ENCODE results near the gene PRKCA.
"Not testable (repeated sequence)": the region's sequence is repeated elsewhere in the genome, so short reads cannot be mapped to it uniquely, and the experiment has no call there.

Gene PRKCA

DNA sequence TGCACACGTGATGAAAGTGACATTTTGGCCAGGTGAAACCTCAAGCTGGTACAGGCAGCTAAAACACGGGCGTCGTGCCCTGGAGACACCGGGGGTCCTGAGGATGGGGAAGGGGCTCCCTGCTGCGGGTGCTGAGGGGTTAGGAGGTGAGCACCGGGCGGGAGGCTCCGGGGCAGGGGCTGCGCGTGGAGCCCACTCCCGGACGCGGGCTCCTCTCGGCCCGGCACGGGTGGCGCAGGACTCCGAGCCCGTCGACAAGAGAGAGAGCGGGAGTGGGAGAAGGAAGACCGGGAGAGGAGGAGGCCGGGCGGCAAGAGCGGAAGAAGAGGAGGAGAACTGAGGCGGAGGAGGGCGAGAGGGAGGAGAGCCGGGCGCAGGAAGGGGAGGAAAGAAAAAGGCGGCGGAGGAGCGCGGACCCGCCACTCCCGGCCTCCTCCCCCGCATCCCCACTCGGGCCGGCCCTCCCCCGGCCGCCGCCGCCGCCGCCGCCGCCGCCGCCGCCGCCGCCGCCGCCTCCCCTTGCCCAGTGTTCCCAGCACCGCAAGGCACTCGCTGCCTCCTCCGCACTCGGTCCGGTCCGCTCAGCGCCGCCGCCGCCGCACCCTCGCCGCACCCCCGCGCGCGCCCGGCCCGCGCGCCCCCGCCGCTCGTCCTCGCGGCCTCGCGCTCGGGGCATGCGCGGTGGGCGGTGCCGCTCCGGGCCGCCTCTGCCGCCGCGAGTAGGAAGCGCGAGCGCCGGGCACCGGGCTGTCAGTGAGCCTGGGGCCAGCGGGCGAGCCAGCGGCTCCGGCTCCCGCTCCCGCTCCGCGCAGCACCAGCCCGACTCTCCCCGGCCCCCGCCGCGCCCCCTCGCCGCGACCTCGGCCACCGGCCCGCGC, at the start of gene PRKCA:
Gene PRKCA, plus strand, starts transcription at position 750 of the 878 bp plus-strand sequence.
- DNase-seq, result peak; percentile 51 to 63

DNA sequence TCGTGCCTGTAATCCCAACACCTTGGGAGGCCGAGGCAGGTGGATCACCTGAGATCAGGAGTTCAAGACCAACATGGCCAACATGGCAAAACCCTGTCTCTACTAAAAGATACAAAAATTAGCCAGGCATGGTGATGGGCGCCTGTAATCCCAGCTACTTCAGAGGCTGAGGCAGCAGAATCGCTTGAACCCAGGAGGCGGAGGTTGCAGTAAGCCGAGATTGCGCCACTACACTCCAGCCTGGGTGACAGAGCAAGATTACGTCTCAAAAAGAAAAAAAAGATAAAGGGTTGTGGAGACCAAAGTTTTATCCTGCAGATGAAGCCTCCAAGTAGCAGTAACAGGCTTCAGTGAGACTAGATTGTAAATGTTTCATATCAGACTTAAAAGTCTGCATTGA, 49.0 kb upstream of the PRKCA start:
- not testable (repeated sequence) for DNase-seq

DNA sequence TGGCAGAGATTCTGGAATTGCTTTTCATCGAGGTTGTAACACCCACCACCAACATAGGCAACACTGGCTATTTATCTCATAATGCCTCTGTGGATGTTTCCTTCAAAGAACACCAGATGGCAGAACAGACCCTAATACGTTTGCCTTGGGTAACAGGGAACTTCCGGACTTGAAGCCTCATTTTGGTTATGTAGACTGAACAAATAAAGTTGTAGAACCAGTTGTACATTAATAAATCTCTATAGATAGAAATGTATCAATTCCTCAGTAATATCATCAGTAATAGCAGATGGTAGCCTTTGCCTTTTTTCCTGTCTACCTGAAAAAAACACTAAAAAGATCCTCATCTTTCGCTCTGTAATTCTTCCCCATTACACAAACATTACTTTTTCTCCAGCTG, 47.3 kb upstream of the PRKCA start:
- DNase-seq, result peak; percentile 2 to 13

DNA sequence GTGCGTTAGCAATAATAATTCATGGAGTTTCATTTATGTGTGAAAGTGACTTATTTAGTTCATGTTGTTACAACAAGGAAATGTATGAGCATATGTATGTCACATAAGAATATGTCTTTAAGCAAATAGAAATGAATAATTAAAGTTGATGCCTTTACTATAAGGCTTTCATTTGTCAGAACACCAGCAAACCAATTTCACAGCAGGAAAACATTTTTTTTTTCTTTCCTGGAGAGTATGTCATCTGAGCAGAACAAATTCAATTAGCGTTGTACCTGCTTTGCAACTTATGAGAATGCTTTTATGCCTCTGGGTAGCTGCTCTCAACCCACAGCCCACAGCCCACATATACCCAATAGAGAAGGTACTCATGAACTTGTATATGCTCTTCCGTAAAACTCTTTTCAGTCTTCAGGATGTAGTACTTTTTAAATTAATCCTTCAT, 46.9 kb upstream of the PRKCA start:
- DNase-seq, result peak in 1 of 2 experiments; percentile 2

DNA sequence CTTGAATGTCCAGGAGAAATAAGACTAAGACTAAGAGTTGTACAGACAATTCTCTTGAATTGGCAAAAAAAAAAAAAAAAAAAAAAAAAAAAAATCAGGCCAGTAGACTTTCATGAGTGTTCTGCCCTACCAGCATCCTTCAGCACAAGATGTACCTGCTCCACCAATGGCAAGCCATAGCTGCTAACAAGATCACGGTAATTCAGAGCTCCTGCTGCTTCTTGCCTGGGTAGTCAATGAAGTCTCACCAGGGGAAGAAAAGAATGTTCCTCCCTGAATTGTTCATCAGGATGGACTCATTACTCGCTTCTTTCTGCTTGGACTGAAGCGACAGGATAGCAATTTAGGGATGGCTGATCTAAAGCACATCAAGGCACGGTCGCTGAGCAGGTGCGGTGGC, 42.1 kb upstream of the PRKCA start:
- DNase-seq, result no peak

DNA sequence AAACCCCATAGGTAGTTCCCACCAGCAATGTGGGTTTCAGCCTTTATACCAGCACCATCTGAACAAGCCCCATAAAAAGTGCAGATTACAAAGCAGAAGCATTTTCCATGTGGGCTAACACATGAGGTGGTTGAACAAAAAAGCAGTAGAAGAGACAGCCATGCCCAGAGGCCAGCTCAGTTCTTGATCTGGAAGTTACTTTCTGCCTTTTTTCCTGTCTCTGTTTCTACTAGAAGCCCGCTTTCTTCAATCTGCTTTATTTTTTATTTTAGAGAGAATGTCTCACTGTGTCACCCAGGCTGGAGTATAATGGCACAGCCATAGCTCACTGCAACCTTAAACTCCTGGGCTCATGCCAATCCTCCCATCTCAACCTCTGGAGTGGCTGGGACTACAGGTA, 41.7 kb upstream of the PRKCA start:
- DNase-seq, result no peak

DNA sequence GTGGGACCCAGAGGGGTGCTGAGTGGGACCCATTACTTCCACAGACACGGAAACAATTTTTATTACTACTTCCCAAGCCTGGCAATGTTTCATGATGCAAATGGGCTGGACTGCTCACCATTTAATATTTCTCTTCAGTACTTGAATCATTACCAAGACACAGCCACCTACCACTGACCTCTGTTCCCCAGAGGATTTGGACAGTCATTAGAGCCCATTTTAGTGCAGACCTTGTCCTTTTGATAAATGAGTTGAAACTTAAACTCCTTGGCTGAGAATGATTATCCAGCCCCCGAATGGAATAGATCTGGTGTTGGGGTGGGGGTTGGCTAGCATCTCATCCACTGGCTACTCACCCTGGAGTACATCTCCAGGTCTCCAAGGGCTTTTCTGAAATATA, 39.6 kb upstream of the PRKCA start:
- DNase-seq, result no peak

DNA sequence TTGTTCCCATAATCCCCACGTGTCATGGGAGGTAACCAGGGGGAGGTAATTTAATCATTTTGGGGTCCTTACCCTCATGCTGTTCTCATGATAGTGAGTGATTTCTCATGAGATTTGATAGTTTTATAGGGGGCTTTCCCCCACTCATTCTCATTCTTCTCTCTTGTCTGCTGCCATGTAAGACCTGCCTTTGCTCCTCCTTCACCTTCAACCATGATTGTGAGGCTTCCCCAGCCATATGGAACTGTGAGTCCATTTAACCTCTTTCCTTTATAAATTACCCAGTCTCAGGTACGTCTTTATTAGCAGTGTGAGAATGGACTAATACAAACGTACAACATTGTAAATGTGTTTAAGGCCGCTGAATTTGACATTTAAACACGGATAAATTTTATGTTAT, 37.7 kb upstream of the PRKCA start:
- DNase-seq, result no peak

DNA sequence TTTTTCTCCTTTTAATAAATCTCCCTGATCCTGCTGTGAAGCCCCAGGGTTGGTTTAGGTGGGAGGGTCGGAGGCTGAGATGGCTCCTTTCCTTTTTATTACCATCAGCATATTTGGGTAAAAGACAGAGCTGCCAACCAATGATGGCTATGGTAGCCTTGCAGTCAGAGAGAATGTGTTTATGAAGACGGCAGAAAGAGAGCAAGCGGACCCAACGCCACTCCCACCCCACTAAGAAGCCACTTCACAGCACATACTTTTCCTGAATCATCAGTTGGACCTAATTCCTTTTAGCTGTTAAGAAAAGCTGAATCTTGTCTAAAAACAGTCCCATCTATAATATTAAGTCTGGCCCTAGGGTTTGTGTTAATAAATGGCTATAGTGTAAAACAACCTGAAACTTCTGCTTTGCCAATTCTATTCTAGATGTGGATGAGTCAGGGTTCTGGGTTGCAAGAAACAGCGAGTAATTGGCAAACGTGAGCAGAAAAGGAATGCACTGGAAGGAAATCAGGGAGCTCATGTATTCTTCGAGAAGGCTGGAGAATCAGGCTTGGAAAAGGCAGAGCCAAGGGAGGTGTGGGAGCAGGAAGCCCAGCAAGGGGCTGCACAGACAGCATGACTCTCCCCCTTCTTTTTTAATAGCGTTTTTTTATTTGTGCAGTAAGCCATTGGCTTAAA, 34.0 kb upstream of the PRKCA start:
- no peak for DNase-seq

DNA sequence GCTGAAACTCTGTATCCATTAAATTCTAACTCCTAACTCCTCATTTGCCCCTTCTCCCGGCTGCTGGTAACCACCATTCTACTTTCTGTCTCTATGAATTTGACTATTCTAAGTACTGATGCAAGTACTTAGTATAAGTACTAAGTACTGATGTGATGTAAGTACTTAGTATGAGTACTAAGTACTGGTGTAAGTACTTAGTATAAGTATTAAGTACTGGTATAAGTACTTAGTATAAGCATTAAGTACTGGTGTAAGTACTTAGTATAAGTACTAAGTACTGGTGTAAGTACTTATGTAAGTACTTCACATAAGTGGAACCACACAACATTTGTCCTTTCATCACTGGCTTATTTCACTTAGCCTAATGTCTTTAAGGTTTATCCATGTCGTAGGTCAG, 32.3 kb upstream of the PRKCA start:
- no peak for DNase-seq

DNA sequence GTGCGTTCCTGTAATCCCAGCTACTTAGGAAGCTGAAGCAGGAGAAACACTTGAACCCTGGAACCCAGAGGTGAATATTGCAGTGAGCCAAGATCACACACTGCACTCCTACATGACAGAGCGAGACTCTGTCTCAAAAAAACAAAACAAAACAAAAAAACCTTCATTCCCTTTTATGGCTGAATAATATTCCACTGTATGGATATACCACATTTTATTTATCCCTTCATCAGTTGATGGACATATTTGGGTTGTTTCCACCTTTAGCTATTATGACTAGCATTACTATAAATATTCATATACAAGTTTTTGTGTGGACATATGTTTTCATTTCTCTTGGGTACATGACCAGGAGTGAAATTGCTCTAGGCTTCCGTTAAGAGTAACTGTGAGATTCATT, 30.9 kb upstream of the PRKCA start:
- no peak for DNase-seq

DNA sequence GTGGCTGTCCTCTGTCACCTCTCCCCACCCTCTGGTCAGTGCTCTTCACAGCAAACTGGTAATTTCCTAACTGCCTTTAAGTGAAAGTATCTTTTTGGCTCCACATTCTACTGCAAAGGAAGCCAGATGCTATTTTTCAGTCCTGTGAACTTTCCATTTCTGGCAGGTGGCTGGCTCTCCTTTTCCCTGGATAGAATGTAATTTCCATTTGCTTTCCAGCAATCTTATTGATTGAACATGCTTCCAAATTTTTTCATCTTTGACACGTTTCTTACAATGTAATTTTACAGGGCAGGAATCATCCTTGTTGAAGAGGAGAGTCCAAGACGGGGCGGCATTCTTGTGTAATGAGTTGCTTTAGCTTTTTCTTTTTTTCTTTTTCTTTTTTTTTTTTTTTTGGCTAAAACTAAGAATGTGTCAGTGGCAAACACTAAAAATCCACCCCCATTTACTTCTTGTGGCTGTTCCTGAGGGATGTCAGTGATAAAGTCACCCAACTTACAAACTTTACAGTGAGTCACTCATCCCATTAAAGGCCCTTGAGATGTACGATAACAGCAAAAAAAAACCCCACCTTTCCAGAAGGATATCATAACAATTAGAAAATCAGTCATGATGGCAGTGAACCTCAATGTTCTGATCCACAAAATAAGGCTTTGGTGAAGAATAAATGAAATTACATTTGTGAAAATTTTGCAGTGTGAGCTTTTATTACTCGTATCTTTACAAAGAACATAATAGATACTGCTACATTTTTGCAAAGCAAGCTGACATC, 29.4 kb upstream of the PRKCA start:
- no peak for DNase-seq

DNA sequence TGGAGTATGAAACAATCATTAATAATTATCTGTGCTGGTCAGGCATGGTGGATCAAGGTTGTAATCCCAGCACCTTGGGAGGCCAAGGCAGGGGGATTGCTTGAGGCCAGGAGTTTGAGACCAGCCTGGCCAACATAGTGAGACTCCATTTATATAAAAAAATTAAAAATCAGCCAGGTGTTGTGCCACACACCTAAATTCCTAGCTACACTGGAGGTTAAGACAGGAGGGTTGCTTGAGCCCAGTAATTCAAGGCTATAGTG, 28.9 kb upstream of the PRKCA start:
- DNase-seq, result no peak

DNA sequence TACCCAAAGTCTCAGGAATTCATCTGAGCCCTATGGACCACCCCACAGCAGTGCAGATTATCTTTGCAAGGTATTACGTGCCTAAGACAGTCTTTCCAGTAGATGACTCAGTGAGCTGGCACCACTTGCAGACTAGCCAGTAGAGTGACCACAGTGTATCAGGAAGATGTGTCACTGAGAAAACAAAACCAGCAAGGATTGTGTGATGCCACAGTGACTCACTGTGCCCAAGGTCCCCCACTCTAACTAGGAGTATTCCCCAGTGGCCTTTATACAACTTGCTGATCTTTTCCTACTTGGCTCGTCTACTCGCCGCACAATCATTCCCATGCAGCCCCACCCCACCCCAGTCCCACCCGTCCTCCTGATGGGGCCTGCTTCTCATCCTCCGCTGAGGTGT, 26.8 kb upstream of the PRKCA start:
- DNase-seq, result no peak

DNA sequence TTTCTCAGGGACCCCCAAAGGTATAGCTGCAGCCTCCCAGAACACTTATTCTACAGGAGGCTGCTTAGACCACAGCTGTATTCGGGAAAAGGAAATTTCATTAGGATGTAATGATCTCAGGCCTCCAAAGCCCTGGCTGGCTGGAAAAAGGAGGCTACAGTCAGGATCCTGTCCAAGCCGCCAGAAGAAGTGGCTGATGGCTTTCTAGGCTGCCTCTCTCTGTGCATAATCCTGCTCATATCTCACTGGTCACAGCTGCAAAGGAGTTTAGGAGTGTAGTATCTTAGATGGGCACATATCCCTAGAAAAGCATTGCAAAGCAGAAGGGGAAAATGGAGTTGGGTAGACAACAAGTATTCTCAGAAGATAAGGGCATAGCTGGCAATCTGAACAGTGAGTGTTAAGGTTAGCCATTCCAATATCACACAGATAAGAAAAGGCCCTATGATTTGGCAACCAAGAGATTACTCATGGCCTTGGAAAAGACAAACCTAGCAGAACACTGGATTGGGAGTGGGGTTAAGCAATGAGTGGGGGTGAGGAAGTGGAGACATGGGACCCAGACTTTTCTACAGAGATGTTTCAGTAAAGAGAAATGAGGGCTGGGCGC, 26.0 kb upstream of the PRKCA start:
- DNase-seq, result no peak

DNA sequence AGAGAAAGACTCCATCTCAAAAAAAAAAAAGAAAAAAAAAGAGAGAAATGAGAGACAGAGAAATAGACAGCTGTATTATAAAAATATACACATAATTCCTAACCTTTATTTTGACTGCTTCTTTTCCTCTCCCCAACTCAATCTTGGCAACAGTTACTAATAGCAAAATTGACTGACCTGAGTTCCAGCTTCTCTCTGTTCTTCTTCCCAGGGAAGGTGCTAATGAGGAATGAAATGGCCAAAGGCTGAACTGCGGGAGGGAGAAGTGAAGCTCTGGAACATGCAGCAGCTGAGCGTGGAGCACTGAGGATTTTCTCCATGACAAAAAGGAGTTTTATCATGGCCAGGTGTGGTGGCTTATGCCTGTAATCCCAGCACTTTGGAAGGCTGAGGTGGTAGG, 25.2 kb upstream of the PRKCA start:
- no peak for DNase-seq

DNA sequence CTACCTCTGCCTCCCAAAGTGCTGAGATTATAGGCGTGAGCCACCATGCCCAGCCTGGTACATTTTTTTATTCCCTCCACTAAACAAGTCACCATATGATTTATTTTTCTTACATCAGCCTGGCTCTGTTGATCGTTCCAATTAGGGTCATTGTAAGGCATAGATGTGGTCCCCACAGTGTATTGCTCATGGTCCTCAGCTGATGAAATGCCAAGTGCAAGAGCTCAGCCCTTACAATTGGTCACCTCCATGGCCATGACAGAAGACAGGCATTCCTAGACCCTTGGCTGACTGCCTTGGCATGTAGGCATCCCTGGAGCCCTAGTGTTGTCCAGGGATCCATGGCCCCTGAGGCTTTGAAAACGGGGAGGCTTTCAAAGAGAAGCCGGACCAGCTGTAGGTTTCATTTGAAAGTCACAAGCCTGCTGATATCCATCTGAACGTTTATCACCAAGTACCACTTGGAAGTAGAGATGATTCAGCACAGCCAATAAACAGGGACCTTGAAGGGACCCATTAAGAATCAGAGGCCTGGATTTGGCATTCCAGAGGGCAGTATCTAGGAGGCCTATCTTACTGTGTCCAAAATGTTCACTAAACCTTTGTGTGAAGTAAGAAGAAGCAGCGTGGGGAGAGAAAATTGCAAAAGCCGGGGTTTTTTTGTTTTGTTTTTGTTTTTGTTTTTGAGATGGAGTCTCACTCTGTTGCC, 20.6 kb upstream of the PRKCA start:
- DNase-seq, result no peak

DNA sequence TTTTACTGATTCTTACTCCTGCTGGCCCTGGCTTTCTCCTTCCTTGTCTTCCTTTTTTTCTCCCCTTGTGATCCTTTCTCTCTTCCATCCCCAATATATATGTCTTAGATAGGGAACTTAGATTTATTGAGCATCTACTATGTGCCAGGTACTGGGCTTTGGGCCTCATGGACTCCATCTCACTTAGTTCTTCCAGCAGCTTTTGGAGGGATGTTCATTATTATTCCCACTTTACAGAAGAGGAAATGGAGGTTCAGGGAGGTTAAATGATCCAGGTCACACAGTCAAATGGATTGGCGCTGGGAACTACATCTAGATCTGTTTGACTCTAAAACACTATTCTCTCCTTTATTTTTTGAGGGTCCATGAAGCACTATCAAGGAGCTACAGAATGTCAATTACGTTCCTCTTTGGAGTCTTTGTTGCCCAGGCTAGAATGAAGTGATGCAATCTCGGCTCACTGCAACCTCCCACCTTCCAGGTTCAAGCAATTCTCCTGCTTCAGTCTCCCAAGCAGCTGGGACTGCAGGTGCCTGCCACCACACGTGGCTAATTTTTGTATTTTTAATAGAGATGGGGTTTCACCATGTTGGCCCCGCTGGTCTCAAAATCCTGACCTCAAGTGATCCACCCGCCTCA, 19.0 kb upstream of the PRKCA start:
- DNase-seq, result no peak

DNA sequence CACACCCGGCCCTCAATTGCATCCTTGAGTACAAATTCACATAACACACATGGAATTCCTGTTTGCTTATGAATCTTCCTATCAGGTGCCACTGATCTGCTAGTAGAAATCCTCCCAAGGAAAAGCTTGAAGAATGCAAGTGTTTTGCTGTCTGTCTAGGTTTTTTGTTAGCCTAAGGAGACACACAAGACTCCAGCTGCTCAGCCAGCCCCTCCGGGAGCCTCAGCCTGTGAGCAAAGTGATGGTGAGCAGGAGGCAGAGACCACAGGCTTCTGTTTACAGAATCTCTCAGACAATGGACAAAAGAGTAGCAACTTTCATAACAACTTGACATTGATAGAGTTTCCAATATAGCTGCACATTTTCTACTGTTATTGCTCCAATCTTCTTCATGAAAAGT, 18.4 kb upstream of the PRKCA start:
- DNase-seq, result no peak

DNA sequence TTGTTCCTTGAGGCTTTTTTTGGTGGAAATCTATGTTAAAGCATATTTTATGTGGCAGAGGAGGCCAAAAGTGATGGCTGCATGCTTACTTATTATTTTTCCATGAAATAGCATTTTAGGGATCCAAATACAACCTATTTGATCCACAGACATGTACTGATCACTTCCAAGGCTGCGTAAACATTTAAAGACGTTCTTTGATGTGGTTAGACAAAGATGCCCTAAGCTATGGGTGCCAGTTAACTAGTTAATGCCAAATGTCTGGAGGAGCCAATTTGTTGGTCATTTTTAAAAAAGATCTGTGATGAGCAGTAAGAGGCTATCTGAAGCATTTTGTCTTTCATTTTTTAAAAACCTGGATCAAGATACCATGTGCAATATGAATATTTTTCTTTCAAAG, 17.3 kb upstream of the PRKCA start:
- no peak for DNase-seq

DNA sequence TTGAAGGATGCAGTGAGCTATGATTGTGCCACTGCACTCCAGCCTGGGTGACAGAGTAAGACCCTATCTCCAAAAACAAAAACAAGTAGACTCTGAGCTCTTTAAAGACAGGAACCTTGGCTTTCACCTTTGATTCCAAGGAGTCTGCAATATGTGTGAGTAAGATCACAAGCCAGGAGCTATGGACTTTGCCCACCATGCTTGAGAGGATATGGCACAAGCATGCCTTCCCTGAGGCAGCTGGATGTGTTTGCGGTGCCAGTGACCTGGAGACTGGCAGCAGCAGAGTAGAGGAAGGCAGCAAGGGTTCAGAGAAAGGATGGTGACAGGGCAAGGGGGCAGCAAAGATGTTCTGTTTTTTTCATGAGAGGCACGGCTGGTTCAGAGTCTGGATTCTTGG, 14.5 kb upstream of the PRKCA start:
- no peak for DNase-seq

DNA sequence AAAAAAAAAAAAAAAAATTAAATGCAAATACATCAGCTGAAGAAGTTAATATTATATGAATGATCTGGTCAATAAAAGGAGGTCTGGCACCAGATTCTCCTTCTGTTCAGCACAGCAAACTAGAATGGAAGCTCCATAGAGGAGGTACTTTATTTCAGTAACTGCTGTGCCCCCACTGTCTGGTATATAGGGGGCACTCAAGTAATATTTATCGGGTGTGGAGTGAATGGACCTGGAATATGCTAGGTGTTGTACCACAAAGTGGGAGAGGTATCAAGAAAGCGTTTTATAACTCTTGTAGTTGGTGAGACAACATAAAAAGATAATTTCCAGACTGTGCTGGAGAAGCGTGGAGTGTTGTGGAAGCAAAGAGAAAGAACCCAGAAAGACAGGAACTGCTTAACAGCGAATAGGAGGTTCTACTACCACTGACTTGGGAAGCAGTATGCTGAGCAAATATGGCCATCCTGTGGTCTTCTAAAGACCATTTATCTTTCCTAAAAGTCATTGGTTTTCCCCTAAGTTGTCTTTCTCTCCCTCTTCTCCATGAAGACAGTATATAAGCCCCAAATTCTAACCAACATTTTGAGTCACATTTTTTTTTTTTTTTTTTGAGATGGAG, 12.2 kb upstream of the PRKCA start:
- no peak for DNase-seq
